ENCODE data around the gene ERVW-1. TPM values are rescaled to one million over a fixed set of nuclear protein-coding genes. Genes with fewer than 3 reads are reported as not detected.
A peak's percentile ranks its signal among the peaks of the same experiment; 100 is the strongest.

Gene ERVW-1
- total and polyA plus RNA-seq, 3 donors from 2014 or later = 7.5 to 17.5 (median 16.5) TPM

DNA sequence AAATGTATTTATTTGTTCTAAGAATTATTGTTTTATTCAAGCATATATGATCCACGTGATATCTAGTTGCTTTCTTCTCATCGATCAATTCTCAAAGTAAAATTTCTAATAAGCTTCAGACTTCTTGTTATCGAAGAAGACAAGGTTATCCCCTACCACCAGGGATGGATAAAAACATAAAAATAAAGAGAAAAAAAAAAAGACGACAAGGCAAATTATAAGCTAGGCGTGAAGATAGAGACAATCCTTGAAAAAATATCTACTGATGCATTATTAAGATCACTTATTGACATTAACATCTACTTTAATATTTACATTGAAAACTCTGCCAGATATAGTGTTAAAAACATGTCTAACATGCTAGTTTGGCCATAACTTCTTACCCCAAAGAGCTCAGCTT lies 31.2 kb upstream of the ERVW-1 start:
- no peaks in the 10 kb centered on the region for H3K9me3 ChIP-seq
- no peak overlapping the region for H3K4me3 ChIP-seq
- no peak overlapping the region for H3K27ac ChIP-seq
- DNase-seq = no peak
- 90 to 97% methylated on average over 5 of the region's 5 CpGs for WGBS, 2 donors
- H3K4me1 ChIP-seq = peaks cover 9% of the 10 kb centered on the region
- no peaks in the 10 kb centered on the region for H3K36me3 ChIP-seq (ENCODE audit: low read depth, missing control alignments)
- intact Hi-C loops (cut with DNase I; ENCODE audit: low total_unique reads) = no loop called here
- no peaks in the 10 kb centered on the region for H3K27me3 ChIP-seq
- TF ChIP-seq, protein P1, sequence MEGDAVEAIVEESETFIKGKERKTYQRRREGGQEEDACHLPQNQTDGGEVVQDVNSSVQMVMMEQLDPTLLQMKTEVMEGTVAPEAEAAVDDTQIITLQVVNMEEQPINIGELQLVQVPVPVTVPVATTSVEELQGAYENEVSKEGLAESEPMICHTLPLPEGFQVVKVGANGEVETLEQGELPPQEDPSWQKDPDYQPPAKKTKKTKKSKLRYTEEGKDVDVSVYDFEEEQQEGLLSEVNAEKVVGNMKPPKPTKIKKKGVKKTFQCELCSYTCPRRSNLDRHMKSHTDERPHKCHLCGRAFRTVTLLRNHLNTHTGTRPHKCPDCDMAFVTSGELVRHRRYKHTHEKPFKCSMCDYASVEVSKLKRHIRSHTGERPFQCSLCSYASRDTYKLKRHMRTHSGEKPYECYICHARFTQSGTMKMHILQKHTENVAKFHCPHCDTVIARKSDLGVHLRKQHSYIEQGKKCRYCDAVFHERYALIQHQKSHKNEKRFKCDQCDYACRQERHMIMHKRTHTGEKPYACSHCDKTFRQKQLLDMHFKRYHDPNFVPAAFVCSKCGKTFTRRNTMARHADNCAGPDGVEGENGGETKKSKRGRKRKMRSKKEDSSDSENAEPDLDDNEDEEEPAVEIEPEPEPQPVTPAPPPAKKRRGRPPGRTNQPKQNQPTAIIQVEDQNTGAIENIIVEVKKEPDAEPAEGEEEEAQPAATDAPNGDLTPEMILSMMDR (IDR thresholded peaks at IDR 0.05) = no peak
- no peak for TF ChIP-seq POLR2A (IDR thresholded peaks at IDR 0.05)

DNA sequence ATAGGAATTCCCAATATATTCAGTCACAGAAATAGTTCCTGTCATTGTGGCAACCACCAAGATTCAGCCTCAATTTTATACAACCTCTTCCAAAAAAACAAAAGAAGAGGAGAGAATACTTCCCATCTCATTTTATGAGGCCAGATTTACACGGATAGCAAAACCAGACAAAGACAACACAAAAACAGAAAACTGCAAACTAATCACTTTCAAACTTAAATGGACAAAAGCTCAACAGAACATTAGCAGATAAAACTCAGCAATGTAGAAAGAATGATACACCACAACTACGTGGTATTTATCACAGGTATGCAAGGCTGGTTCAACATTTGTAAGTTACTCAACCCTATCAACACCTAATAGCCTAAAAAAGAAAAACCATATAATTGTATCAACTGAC lies 28.6 kb upstream of the ERVW-1 start:
- 75% methylated on average over 2 of the region's 2 CpGs for WGBS, 2 donors
- TF ChIP-seq, protein P1 (IDR thresholded peaks at IDR 0.05) = no peak
- no peak for TF ChIP-seq POLR2A (IDR thresholded peaks at IDR 0.05)
- Histone ChIP-seq H3K9me3 (no peaks in the 10 kb centered on the region), H3K36me3 (ENCODE audit: low read depth, missing control alignments) (no peaks in the 10 kb centered on the region), H3K4me3 (no peak overlapping the region), H3K27me3 (no peaks in the 10 kb centered on the region), H3K27ac (no peak overlapping the region), H3K4me1 (peaks cover 9% of the 10 kb centered on the region)
- no peak for DNase-seq
- intact Hi-C loops (cut with DNase I; ENCODE audit: low total_unique reads) = no loop called here

DNA sequence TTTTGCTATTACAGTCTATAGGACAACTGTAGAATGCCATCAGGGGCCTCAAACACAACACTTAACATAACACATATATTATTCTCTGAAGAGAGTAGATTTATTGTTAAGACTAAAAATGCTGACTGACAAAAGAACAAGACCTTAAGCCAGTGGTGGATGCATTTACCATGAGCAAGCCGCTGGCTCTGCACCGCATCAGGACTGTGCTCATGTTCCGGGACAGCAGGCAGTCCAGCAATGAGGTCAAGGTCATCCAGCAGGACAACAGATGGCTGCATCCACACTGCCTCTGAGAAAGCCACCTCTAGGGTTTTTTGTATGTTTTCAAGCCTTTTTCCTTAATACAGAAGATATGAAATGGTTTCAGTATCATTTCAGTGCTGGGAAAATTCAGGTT lies 26.8 kb upstream of the ERVW-1 start:
- peak; percentile 83 for DNase-seq
- intact Hi-C loops (cut with DNase I; ENCODE audit: low total_unique reads) = no loop called here
- 34 to 39% methylated on average over 3 of the region's 3 CpGs for WGBS, 2 donors

DNA sequence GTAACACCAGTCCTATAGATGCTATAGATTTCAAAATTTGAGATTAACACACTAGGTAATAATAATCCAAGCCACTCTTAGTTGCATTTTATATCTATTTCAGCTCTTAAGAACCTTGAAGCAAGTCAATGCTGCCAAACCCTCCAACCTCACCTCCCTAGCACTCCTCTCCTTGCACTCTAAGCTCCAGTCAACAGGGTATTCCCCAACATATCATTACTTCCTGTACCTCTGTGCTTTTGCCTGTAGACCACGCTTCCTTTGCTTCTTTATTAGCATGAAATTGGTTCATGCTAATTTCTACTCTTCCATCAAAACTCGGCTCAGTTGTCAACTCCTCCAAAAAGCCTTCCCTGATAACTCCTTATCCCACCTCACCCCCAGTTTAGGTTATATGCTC lies 26.0 kb upstream of the ERVW-1 start:
- Histone ChIP-seq H3K9me3 (no peaks in the 10 kb centered on the region), H3K27ac (no peak overlapping the region), H3K4me1 (peaks cover 9% of the 10 kb centered on the region), H3K4me3 (no peak overlapping the region), H3K27me3 (no peaks in the 10 kb centered on the region), H3K36me3 (ENCODE audit: low read depth, missing control alignments) (no peaks in the 10 kb centered on the region)
- TF ChIP-seq POLR2A (IDR thresholded peaks at IDR 0.05) = no peak
- TF ChIP-seq, protein P1 (IDR thresholded peaks at IDR 0.05) = no peak
- DNase-seq = no peak
- intact Hi-C loops (cut with DNase I; ENCODE audit: low total_unique reads) = no loop called here
- WGBS, 2 donors = 83 to 87% methylated on average over 2 of the region's 2 CpGs

More for the DNA sequence above, 26.8 kb upstream of the ERVW-1 start:
- H3K4me1 ChIP-seq = peaks cover 9% of the 10 kb centered on the region
- TF ChIP-seq, protein P1 (IDR thresholded peaks at IDR 0.05) = no peak
- TF ChIP-seq POLR2A (IDR thresholded peaks at IDR 0.05) = no peak
- H3K9me3 ChIP-seq = no peaks in the 10 kb centered on the region
- H3K4me3 ChIP-seq = no peak overlapping the region
- no peaks in the 10 kb centered on the region for H3K27me3 ChIP-seq
- H3K27ac ChIP-seq = peak overlapping the region in 1 of 2 donors; percentile 8
- H3K36me3 ChIP-seq (ENCODE audit: low read depth, missing control alignments) = no peaks in the 10 kb centered on the region

DNA sequence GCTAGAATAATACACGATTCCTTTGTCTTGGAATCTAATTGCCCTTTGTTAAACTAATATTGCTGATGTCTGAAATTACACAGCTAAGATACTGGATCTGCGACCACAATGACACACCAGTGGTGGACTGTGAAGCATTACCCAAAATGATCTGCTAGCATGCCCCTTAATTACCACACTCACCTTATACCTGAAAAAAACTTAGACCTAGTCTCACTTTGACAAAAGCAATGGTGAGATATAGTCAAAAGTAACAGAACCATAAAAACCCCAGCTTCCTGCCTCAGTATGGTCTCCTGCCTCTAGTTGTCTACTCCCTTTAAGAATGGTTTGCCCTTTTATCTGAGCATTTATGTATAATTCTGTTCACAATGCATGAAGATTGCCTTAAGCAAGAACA lies 20.8 kb upstream of the ERVW-1 start:
- Histone ChIP-seq H3K27ac (no peak overlapping the region), H3K27me3 (no peaks in the 10 kb centered on the region), H3K4me3 (no peak overlapping the region), H3K9me3 (no peaks in the 10 kb centered on the region), H3K36me3 (ENCODE audit: low read depth, missing control alignments) (no peaks in the 10 kb centered on the region), H3K4me1 (no peaks in the 10 kb centered on the region)
- TF ChIP-seq, protein P1 (IDR thresholded peaks at IDR 0.05) = no peak
- no peak for TF ChIP-seq POLR2A (IDR thresholded peaks at IDR 0.05)
- no peak for DNase-seq
- 76 to 93% methylated on average over 2 of the region's 2 CpGs for WGBS, 2 donors
- intact Hi-C loops (cut with DNase I; ENCODE audit: low total_unique reads) = no loop called here

Measured in testis (tissue), 3 donors.